Retinal pigment epithelial cell (primary cell): ENCODE data around the gene VNN1.

ENCODE experiments used
- DNase-seq: peaks from one replicate; pipeline ENCODE4 v3.0.0-alpha.2; 2010; ENCODE audit warnings: low read depth
- H3K4me3 ChIP-seq: 2 replicates; pipeline ENCODE4 v1.5.1; 2011; ENCODE audit warnings: mild to moderate bottlenecking, low read length, control low read depth, moderate library complexity
- TF ChIP-seq, protein P1 (sequence below): conservative IDR thresholded peaks from 2 replicates; pipeline ENCODE4 v1.5.1; 2011; ENCODE audit warnings: low read depth, low read length, control low read depth, inconsistent platforms

Gene VNN1

DNA sequence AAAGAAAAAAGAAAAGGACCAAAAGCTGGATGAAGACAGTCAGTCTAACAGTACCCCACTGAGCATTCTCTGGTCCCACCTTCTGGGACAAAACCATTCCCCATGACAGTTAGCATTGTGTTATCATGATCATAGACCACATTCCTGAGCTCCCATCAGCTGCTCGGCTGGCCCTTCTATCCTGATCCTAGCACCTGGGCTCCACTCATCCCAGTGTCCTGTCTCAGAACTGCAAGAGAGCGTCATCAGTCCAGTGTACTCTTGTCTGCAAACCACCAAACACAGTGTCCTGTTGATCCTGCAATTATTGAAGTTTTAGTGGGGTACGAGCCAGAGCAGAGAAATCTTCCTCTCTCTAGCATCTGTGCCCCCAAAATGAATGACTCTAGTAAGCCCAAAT is 38.9 kb downstream of the VNN1 start:
- TF ChIP-seq, protein P1, sequence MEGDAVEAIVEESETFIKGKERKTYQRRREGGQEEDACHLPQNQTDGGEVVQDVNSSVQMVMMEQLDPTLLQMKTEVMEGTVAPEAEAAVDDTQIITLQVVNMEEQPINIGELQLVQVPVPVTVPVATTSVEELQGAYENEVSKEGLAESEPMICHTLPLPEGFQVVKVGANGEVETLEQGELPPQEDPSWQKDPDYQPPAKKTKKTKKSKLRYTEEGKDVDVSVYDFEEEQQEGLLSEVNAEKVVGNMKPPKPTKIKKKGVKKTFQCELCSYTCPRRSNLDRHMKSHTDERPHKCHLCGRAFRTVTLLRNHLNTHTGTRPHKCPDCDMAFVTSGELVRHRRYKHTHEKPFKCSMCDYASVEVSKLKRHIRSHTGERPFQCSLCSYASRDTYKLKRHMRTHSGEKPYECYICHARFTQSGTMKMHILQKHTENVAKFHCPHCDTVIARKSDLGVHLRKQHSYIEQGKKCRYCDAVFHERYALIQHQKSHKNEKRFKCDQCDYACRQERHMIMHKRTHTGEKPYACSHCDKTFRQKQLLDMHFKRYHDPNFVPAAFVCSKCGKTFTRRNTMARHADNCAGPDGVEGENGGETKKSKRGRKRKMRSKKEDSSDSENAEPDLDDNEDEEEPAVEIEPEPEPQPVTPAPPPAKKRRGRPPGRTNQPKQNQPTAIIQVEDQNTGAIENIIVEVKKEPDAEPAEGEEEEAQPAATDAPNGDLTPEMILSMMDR = no peak

DNA sequence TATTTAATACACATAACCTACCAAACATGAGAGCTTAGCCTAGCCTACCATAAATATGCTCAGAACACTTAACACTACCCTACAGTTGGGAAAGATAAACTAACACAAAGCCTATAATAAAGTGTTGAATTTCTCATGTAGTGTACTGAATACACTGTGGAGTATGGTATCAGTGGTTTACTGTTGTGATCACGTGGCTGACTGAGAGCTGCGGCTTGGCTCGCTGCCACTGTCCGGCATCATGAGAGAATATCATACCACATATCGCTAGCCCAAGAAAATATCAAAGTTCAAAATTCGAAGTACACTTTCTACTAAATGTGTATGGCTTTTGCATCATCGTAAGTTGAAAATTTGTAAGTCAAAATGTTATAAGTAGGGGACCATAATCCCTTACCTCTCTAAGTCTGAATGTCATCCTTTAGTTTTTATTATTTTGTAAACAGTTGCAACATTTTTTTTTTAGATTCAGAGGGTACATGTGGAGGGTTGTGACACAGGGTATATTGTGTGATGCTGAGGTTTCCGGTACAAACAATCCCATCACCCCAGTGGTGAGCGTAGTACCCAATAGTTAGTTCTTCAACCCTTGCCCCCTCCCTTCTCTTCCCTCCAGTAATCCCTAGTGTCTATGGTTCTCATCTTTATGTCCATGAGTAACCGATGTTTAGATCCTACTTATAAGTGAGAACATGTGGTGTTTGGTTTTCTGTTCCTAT is 40.3 kb downstream of the VNN1 start:
- TF ChIP-seq, protein P1 = no peak
- no peak overlapping the region for H3K4me3 ChIP-seq
- no peak for DNase-seq

More for the DNA sequence above, 38.9 kb downstream of the VNN1 start:
- no peak for DNase-seq
- no peak overlapping the region for H3K4me3 ChIP-seq

DNA sequence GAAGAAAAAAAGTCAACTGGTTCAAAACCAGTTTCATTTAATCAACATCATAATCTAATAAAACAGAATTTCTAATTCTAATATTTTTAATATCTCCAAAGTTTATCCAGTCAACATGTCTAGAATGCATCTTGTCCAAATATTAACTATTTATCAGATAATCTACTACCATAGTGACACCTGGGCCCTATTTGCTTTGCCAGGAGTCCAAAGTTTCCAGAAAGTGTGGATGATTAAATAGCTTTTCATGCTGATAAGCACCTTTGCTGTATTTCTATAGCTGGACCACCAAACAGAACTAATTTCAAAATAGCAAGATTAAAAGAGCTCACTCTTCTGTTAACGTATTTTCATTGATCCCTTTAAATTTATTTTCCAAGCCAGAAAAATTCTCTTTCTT is 42.6 kb downstream of the VNN1 start:
- TF ChIP-seq, protein P1 = no peak
- no peak for DNase-seq
- no peak overlapping the region for H3K4me3 ChIP-seq

DNA sequence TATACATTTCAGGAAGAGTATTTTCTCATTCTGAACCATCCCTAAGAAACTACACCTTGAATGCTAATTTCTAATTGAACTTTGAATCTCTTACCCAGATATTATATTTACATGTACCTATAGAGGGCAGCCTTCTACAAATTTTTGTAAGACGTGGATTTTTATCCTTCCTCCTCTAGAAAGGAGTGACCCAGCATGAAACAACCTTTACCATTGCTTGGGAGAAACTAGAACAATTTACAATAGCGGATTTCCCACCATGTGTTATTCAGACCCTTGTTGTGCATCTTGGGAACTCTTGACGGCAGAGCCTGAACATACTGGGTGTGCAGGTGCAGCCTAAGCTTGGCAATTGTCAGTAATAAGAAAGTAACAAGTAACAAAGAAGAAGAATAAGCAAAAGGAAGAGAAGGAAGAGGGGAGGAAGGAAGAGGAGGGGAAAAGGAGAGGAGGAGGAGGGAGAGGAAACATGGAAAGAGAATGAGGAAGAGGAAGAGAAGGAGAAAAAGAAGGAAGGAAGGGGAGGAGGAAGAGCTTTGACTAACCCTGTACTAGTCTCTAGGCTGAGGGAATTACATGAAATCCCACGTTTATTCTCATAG is 44.1 kb downstream of the VNN1 start:
- TF ChIP-seq, protein P1 = peak; percentile 36
- DNase-seq = peak; percentile 12
- H3K4me3 ChIP-seq = no peak overlapping the region

DNA sequence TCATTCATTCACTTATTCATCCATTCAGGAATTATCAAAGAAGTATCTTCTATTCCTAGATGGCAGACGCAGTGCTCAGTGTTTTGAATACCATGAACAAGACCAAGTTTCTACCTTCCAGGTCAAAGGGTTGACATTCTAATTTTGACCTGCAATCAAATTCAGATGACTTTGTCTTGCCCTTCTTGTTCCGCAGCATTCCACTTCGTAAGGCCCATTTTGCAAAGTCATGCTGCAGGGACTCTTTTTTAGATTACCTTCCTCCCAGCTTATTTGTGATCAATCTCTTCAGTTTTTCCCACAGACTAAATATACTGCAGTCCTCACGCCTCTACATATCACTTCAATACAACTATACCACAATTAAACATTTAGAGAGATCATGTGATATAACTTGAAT is 47.7 kb downstream of the VNN1 start:
- TF ChIP-seq, protein P1 = no peak
- DNase-seq = no peak

DNA sequence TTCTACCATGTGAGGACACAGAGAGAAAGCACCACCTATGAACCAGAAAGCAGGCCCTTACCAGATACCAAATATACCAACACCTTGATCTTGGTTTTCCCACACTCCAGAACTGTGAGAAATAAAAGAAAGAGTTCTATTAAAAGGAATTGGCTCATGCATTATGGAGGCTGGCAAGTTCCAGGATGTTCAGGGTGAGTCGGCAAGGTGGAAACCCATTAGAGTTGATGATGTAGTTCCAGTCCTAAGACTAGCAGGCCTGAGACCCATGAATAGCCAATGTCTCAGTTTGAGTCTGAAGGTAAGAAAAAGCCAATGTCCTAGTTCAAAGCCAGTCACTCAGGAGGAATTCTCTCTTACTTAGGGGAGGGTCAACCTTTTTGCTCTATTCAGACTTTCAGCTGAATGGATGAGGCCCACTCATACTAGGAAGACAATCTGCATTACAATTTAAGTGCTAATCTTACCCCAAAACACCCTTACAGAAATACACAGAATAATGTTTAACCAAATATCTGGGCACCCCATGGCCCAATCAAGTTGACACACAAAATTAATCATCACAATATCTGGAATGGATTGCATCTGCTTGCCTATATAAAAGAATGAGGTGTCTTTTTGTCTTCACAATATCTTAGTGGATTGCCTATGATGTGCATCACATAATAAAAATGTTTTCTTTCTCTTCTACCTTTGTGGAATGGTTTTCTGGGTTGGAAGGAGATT is 49.4 kb downstream of the VNN1 start:
- H3K4me3 ChIP-seq = no peak overlapping the region
- TF ChIP-seq, protein P1 = no peak
- DNase-seq = no peak

More for the DNA sequence above, 47.7 kb downstream of the VNN1 start:
- no peak overlapping the region for H3K4me3 ChIP-seq
